HepG2 (cell line): ENCODE data around the gene PPP1R9B. TPM values are rescaled to one million over a fixed set of nuclear protein-coding genes. Genes with fewer than 3 reads are reported as not detected.

Experiments used
- AFF4 ChIP-seq: sonication (generic); formaldehyde crosslinking; IDR thresholded peaks from 2 replicates; pipeline ENCODE4 v1.4.0; 2020; ENCODE audit warnings: missing genetic modification reagents
- ATF4 ChIP-seq, 2 experiments: fragments of 450-650 bp in 1 of 2; sonication (generic) in 1 of 2; formaldehyde crosslinking; IDR thresholded peaks; 2 replicates each; pipeline versions ENCODE4 v1.5.0 to v1.8.0; 2020 to 2022; ENCODE audit warnings: mild to moderate bottlenecking in 1 of 2, missing genetic modification reagents in 1 of 2
- CHD2 ChIP-seq: IDR thresholded peaks from 2 replicates; pipeline ENCODE4 v1.6.1; 2011; ENCODE audit warnings: low read depth, low read length, improper control_type of control experiment
- ELF3 ChIP-seq: IDR thresholded peaks from 2 replicates; pipeline ENCODE4 v1.6.1; 2016; ENCODE audit warnings: missing genetic modification reagents, missing compliant biosample characterization
- HDAC1 ChIP-seq: sonication (generic); formaldehyde crosslinking; IDR thresholded peaks from 2 replicates; pipeline ENCODE4 v1.5.1; 2020; ENCODE audit warnings: mild to moderate bottlenecking, missing genetic modification reagents
- KDM6A ChIP-seq: IDR thresholded peaks from 2 replicates; pipeline ENCODE4 v1.6.1; 2016; ENCODE audit warnings: low read depth
- MLLT10 ChIP-seq: sonication (generic); formaldehyde crosslinking; IDR thresholded peaks from 2 replicates; pipeline ENCODE4 v1.4.0; 2020; ENCODE audit warnings: missing genetic modification reagents
- MTF2 ChIP-seq: sonication (generic); formaldehyde crosslinking; IDR thresholded peaks from 2 replicates; pipeline ENCODE4 v1.5.0; 2020; ENCODE audit warnings: missing genetic modification reagents, borderline replicate concordance
- RBFOX2 ChIP-seq: fragments of 200-400 bp; formaldehyde crosslinking; IDR thresholded peaks from 2 replicates; pipeline ENCODE4 v1.6.1; 2017; ENCODE audit warnings: low read depth, mild to moderate bottlenecking, low read length
- REXO4 ChIP-seq: sonication (generic); formaldehyde crosslinking; IDR thresholded peaks from 2 replicates; pipeline ENCODE4 v1.8.0; 2022; ENCODE audit warnings: missing genetic modification reagents, mild to moderate bottlenecking, borderline replicate concordance
- ZBTB33 ChIP-seq: sonication (generic); formaldehyde crosslinking; IDR thresholded peaks from 2 replicates; pipeline ENCODE4 v1.4.0; 2020; ENCODE audit warnings: missing genetic modification reagents
- ZBTB38 ChIP-seq: sonication (generic); formaldehyde crosslinking; IDR thresholded peaks from 2 replicates; pipeline ENCODE4 v1.5.1; 2020; ENCODE audit warnings: mild to moderate bottlenecking, missing genetic modification reagents
- ZFX ChIP-seq: sonication (generic); formaldehyde crosslinking; IDR thresholded peaks from 2 replicates; pipeline ENCODE4 v1.4.0; 2020; ENCODE audit warnings: mild to moderate bottlenecking, low read depth, missing genetic modification reagents, moderate library complexity
- ZNF124 ChIP-seq: sonication (generic); formaldehyde crosslinking; IDR thresholded peaks from 2 replicates; pipeline ENCODE4 v1.4.0; 2020; ENCODE audit warnings: missing genetic modification reagents
- ZNF574 ChIP-seq: sonication (generic); formaldehyde crosslinking; IDR thresholded peaks from 2 replicates; pipeline ENCODE4 v1.4.0; 2020; ENCODE audit warnings: missing genetic modification reagents
- ZNF629 ChIP-seq: sonication (generic); formaldehyde crosslinking; conservative IDR thresholded peaks from 2 replicates; pipeline ENCODE4 v1.5.0; 2020; ENCODE audit warnings: missing genetic modification reagents
- polyA plus RNA-seq, 8 experiments: library from polyadenylated mRNA; depleted of rRNA in 3 of 8; stranded (reverse) in 7 of 8; unstranded in 1 of 8; fragments of >200 nt; fragmentation: Illumina TruSeq in 4 of 8; extraction: Trizol in 4 of 8; gene quantifications; 2 replicates each; pipeline versions ENCODE4 v1.2.1 to v1.2.3, GENCODE V29; 2011 to 2016; ENCODE audit warnings: low read depth in 4 of 8, missing spikeins in 1 of 8, mixed read lengths in 1 of 8; ENCODE audit not compliant: insufficient read depth in 1 of 8
- total RNA-seq, 5 experiments: library from RNA; depleted of rRNA; stranded (reverse); fragments of >200 nt; fragmentation: Illumina TruSeq; extraction: Trizol; gene quantifications; 2 replicates each; pipeline ENCODE4 v1.2.3, GENCODE V29; 2016; ENCODE audit warnings: low read depth in 1 of 5
- TF ChIP-seq, protein P1 (sequence below): sonication (generic); formaldehyde crosslinking; IDR thresholded peaks from 2 replicates; pipeline ENCODE4 v1.4.0; 2020; ENCODE audit warnings: missing genetic modification reagents, borderline replicate concordance

The PPP1R9B gene
- total and polyA plus RNA-seq, 2 of the 13 experiments (the other 11 are each of a cell fraction or from before 2014, with no cell fraction given): 9.4 to 15.8 TPM

DNA sequence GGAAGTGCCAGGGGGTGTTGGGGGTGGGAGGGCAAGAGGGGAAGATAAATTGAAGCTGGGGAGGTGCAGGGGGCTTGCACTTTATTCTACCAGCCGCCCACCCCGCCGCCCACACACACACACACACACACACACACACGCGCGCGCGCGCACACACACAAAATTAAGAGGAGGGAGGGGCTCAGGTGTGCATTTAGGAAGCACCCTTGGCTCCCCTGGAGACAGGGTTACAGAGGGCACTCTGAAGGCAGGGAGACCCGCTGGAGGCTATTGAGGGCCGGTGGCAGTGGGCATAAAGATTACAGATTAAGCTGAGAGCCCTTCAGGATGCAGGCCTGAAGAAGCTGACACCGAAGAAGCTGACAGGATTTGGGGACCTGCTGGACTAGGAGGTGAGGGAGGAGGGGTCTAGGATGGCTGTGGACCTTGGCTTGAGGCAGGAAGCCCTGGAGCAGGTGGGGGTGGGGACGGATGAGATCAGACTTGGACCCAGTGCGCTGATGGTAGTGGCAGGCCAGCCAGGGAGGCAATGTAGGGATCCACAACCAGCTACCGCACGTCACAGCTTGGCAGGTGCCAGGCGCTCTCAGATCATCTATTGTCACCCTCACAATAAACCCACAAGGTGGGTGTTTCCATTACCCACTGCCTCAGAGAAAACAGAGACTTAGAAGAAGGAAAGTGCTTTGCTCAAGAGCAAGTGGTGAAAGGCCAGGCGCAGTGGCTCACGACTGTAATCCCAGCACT, 19.7 kb downstream of the PPP1R9B start (continued):
- TF ChIP-seq HDAC1 (CRISPR knock-in tag) (no peak), ELF3 (CRISPR knock-in tag) (0 out of 2 replicates have a peak, but pooled peaks have one; percentile 12), KDM6A (CRISPR knock-in tag) (no peak), ZNF629 (peak; percentile 31; the same call in 1 of the 2 replicates), ZBTB33 (CRISPR knock-in tag) (no peak), MLLT10 (no peak), RBFOX2 (no peak), ZNF574 (CRISPR knock-in tag) (no peak; the same call in 1 of the 2 replicates), ZBTB38 (CRISPR knock-in tag) (peak; percentile 49; the same call in 1 of the 2 replicates), CHD2 (no peak), REXO4 (CRISPR knock-in tag) (no peak), MTF2 (CRISPR knock-in tag) (no peak), AFF4 (no peak), ZFX (peak; percentile 34), ATF4 (CRISPR knock-in tag; IDR thresholded peaks at IDR 0.05) (no peak), ZNF124 (no peak)
- TF ChIP-seq, protein P1, sequence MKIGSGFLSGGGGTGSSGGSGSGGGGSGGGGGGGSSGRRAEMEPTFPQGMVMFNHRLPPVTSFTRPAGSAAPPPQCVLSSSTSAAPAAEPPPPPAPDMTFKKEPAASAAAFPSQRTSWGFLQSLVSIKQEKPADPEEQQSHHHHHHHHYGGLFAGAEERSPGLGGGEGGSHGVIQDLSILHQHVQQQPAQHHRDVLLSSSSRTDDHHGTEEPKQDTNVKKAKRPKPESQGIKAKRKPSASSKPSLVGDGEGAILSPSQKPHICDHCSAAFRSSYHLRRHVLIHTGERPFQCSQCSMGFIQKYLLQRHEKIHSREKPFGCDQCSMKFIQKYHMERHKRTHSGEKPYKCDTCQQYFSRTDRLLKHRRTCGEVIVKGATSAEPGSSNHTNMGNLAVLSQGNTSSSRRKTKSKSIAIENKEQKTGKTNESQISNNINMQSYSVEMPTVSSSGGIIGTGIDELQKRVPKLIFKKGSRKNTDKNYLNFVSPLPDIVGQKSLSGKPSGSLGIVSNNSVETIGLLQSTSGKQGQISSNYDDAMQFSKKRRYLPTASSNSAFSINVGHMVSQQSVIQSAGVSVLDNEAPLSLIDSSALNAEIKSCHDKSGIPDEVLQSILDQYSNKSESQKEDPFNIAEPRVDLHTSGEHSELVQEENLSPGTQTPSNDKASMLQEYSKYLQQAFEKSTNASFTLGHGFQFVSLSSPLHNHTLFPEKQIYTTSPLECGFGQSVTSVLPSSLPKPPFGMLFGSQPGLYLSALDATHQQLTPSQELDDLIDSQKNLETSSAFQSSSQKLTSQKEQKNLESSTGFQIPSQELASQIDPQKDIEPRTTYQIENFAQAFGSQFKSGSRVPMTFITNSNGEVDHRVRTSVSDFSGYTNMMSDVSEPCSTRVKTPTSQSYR (CRISPR knock-in tag): peak; percentile 78; the same call in 1 of the 2 replicates
